ENCODE data around the gene DDN.

- TF ChIP-seq, protein P1, sequence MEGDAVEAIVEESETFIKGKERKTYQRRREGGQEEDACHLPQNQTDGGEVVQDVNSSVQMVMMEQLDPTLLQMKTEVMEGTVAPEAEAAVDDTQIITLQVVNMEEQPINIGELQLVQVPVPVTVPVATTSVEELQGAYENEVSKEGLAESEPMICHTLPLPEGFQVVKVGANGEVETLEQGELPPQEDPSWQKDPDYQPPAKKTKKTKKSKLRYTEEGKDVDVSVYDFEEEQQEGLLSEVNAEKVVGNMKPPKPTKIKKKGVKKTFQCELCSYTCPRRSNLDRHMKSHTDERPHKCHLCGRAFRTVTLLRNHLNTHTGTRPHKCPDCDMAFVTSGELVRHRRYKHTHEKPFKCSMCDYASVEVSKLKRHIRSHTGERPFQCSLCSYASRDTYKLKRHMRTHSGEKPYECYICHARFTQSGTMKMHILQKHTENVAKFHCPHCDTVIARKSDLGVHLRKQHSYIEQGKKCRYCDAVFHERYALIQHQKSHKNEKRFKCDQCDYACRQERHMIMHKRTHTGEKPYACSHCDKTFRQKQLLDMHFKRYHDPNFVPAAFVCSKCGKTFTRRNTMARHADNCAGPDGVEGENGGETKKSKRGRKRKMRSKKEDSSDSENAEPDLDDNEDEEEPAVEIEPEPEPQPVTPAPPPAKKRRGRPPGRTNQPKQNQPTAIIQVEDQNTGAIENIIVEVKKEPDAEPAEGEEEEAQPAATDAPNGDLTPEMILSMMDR (IDR thresholded peaks at IDR 0.05) = peak; percentile 48 to 82 (median 81)
- no peak for TF ChIP-seq POLR2A (IDR thresholded peaks at IDR 0.05)
These were observed 3.9 kb downstream of the DDN start for GRCh38 chr12:48995086-48995879.
